ENCODE results near the gene HACD2. TPM values are rescaled to one million over a fixed set of nuclear protein-coding genes. Genes with fewer than 3 reads are reported as not detected.

Gene HACD2
- polyA plus RNA-seq, 1 of the 3 experiments (the other 2 are of a cell fraction) = 13.8 TPM

- TF ChIP-seq NRF1 (IDR thresholded peaks at IDR 0.05; ENCODE audit: low read depth, low read length) (no peak), MEF2A (IDR thresholded peaks at IDR 0.05; ENCODE audit: borderline replicate concordance, low read depth) (no peak)
These were observed 48.7 kb upstream of the HACD2 start (continued) for GRCh38 chr3:123633530-123633929.

GRCh38 chr3:123632161-123632655, 47.4 kb upstream of the HACD2 start:
- Histone ChIP-seq H3F3A (replicated peaks; ENCODE audit: insufficient read depth) (peaks cover 8% of the 10 kb centered on the region), H3K36me3 (replicated peaks in 1 of 2; ENCODE audit: control insufficient read depth in 1 of 2, insufficient read depth in 2 of 2, low read length in 1 of 2) (peaks cover 52 to 71% of the 10 kb centered on the region in 2 experiments), H3K79me2 (ENCODE audit: insufficient read depth) (no peaks in the 10 kb centered on the region), H4K20me1 (ENCODE audit: insufficient read depth) (no peaks in the 10 kb centered on the region), H3K4me1 (ENCODE audit: control insufficient read depth in 1 of 2, insufficient read depth in 2 of 2, low read depth in 1 of 2, low read length in 1 of 2) (no peaks in the 10 kb centered on the region; a peak in 1 of 4 replicates), H3K27ac (ENCODE audit: low read depth in 2 of 2, low read length in 1 of 2) (no peak overlapping the region), H3K4me3 (ENCODE audit: low read depth in 2 of 2, low read length in 1 of 2) (no peak overlapping the region), H3K4me2 (no peak overlapping the region), H3K9ac (no peak overlapping the region), H3K9me2 (no peaks in the 10 kb centered on the region), H3K9me3 (no peaks in the 10 kb centered on the region), H2AFZ (ENCODE audit: low read depth) (no peak overlapping the region), H3K27me3 (ENCODE audit: insufficient read depth) (no peaks in the 10 kb centered on the region)
- 74% methylated on average over 6 of the region's 6 CpGs for WGBS (ENCODE audit: low lambda C conversion rate)
- ChIA-PET CTCF (interaction anchor here (0.6 to 2.4 kb wide), 2 partner anchors 10 kb away, joined by 3 to 15 read pairs; no protein-coding TSS in a partner anchor), POLR2A (no interaction called here)
- no peak for TF ChIP-seq GATA2 (CRISPR knock-in tag; IDR thresholded peaks at IDR 0.05)
- no peak for TF ChIP-seq JUND (IDR thresholded peaks at IDR 0.05)
- TF ChIP-seq POLR2AphosphoS5 (IDR thresholded peaks at IDR 0.05; ENCODE audit: low read depth, low read length) = no peak
- TF ChIP-seq PBX3 (IDR thresholded peaks at IDR 0.05) = no peak
- TF ChIP-seq RFX5 (IDR thresholded peaks at IDR 0.05; ENCODE audit: low read length) = no peak
- no peak for TF ChIP-seq FOSL2 (IDR thresholded peaks at IDR 0.05; ENCODE audit: borderline replicate concordance, low read depth)
- no peak for TF ChIP-seq USF1 (IDR thresholded peaks at IDR 0.05; ENCODE audit: borderline replicate concordance, low read depth)
- no peak for DNase-seq

GRCh38 chr3:123629747-123630047, 44.8 kb upstream of the HACD2 start:
- no peak overlapping the region for H3K9ac ChIP-seq
- H3K9me3 ChIP-seq = no peaks in the 10 kb centered on the region
- H3F3A ChIP-seq (replicated peaks; ENCODE audit: insufficient read depth) = peaks cover 5% of the 10 kb centered on the region
- ChIA-PET CTCF (interaction anchor here (1.1 kb wide), 1 partner anchor 11 kb away, joined by 3 read pairs; no protein-coding TSS in a partner anchor), POLR2A (no interaction called here)
- H3K9me2 ChIP-seq = no peaks in the 10 kb centered on the region
- H3K4me3 ChIP-seq (ENCODE audit: low read depth in 2 of 2, low read length in 1 of 2) = no peak overlapping the region
- peaks cover 52 to 77% of the 10 kb centered on the region in 2 experiments for H3K36me3 ChIP-seq (replicated peaks in 1 of 2; ENCODE audit: control insufficient read depth in 1 of 2, insufficient read depth in 2 of 2, low read length in 1 of 2)
- no peaks in the 10 kb centered on the region for H3K27me3 ChIP-seq (ENCODE audit: insufficient read depth)
- H3K27ac ChIP-seq (ENCODE audit: low read depth in 2 of 2, low read length in 1 of 2) = no peak overlapping the region
- H3K79me2 ChIP-seq (ENCODE audit: insufficient read depth) = no peaks in the 10 kb centered on the region; the same call in 1 of the 2 replicates
- no peak overlapping the region for H3K4me2 ChIP-seq
- WGBS (ENCODE audit: low lambda C conversion rate) = 95% methylated on average over 4 of the region's 4 CpGs
- DNase-seq = no peak
- no peaks in the 10 kb centered on the region for H3K4me1 ChIP-seq (ENCODE audit: control insufficient read depth in 1 of 2, insufficient read depth in 2 of 2, low read depth in 1 of 2, low read length in 1 of 2)
- H4K20me1 ChIP-seq (ENCODE audit: insufficient read depth) = no peaks in the 10 kb centered on the region
- no peak overlapping the region for H2AFZ ChIP-seq (ENCODE audit: low read depth)
- TF ChIP-seq RXRA (IDR thresholded peaks at IDR 0.05; ENCODE audit: borderline replicate concordance, low read depth) (no peak), MAX (IDR thresholded peaks at IDR 0.05; ENCODE audit: low read depth) (no peak), MEF2A (IDR thresholded peaks at IDR 0.05; ENCODE audit: borderline replicate concordance, low read depth) (no peak), SMC3 (IDR thresholded peaks at IDR 0.05; ENCODE audit: low read depth, low read length) (no peak), USF1 (IDR thresholded peaks at IDR 0.05; ENCODE audit: borderline replicate concordance, low read depth) (no peak), RFX5 (IDR thresholded peaks at IDR 0.05; ENCODE audit: low read length) (no peak), MXI1 (IDR thresholded peaks at IDR 0.05; ENCODE audit: low read depth, low read length) (no peak), ELF1 (IDR thresholded peaks at IDR 0.05) (no peak), GABPA (IDR thresholded peaks at IDR 0.05; ENCODE audit: low read depth) (no peak), ZBTB33 (IDR thresholded peaks at IDR 0.05; ENCODE audit: borderline replicate concordance, low read depth) (no peak), EZH2phosphoT487 (IDR thresholded peaks at IDR 0.05; ENCODE audit: borderline replicate concordance, low read depth) (no peak), JUND (IDR thresholded peaks at IDR 0.05) (no peak), REST (IDR thresholded peaks at IDR 0.05; ENCODE audit: low read depth, low read length) (no peak)

Measured in SK-N-SH (cell line).